Measurements from ENCODE around the gene PARD3B. TPM values are rescaled to one million over a fixed set of nuclear protein-coding genes. Genes with fewer than 3 reads are reported as not detected.

Gene PARD3B
- total and polyA plus RNA-seq, 2 experiments from 2014 or later = 3.5 to 4.4 TPM

DNA sequence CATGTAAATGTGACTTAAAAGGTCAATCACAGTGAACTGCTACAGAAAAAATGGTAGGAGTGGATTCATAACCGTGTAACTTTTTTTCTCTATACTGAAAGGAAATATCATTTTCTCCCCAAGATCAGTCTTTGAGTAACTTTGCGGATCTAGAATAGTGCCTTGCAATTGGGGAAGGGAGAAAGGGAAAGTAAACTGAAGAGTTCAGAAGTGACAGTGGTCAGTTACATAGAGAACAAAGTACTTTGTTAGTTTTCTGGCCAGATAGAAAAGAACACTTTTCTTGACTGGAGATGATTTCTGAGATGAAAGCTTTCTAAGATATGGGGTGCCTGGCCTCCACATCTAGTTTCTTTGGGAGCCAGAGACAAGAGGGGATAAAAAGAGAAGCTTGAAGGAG is 26.6 kb downstream of the PARD3B start (continued):
- TF ChIP-seq, protein P1, sequence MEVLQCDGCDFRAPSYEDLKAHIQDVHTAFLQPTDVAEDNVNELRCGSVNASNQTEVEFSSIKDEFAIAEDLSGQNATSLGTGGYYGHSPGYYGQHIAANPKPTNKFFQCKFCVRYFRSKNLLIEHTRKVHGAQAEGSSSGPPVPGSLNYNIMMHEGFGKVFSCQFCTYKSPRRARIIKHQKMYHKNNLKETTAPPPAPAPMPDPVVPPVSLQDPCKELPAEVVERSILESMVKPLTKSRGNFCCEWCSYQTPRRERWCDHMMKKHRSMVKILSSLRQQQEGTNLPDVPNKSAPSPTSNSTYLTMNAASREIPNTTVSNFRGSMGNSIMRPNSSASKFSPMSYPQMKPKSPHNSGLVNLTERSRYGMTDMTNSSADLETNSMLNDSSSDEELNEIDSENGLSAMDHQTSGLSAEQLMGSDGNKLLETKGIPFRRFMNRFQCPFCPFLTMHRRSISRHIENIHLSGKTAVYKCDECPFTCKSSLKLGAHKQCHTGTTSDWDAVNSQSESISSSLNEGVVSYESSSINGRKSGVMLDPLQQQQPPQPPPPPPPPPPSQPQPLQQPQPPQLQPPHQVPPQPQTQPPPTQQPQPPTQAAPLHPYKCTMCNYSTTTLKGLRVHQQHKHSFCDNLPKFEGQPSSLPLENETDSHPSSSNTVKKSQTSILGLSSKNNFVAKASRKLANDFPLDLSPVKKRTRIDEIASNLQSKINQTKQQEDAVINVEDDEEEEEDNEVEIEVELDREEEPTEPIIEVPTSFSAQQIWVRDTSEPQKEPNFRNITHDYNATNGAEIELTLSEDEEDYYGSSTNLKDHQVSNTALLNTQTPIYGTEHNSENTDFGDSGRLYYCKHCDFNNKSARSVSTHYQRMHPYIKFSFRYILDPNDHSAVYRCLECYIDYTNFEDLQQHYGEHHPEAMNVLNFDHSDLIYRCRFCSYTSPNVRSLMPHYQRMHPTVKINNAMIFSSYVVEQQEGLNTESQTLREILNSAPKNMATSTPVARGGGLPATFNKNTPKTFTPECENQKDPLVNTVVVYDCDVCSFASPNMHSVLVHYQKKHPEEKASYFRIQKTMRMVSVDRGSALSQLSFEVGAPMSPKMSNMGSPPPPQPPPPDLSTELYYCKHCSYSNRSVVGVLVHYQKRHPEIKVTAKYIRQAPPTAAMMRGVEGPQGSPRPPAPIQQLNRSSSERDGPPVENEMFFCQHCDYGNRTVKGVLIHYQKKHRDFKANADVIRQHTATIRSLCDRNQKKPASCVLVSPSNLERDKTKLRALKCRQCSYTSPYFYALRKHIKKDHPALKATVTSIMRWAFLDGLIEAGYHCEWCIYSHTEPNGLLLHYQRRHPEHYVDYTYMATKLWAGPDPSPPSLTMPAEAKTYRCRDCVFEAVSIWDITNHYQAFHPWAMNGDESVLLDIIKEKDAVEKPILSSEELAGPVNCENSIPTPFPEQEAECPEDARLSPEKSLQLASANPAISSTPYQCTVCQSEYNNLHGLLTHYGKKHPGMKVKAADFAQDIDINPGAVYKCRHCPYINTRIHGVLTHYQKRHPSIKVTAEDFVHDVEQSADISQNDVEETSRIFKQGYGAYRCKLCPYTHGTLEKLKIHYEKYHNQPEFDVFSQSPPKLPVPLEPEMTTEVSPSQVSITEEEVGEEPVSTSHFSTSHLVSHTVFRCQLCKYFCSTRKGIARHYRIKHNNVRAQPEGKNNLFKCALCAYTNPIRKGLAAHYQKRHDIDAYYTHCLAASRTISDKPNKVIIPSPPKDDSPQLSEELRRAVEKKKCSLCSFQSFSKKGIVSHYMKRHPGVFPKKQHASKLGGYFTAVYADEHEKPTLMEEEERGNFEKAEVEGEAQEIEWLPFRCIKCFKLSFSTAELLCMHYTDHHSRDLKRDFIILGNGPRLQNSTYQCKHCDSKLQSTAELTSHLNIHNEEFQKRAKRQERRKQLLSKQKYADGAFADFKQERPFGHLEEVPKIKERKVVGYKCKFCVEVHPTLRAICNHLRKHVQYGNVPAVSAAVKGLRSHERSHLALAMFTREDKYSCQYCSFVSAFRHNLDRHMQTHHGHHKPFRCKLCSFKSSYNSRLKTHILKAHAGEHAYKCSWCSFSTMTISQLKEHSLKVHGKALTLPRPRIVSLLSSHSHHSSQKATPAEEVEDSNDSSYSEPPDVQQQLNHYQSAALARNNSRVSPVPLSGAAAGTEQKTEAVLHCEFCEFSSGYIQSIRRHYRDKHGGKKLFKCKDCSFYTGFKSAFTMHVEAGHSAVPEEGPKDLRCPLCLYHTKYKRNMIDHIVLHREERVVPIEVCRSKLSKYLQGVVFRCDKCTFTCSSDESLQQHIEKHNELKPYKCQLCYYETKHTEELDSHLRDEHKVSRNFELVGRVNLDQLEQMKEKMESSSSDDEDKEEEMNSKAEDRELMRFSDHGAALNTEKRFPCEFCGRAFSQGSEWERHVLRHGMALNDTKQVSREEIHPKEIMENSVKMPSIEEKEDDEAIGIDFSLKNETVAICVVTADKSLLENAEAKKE (CRISPR knock-in tag; IDR thresholded peaks at IDR 0.05) = no peak
- TF ChIP-seq ZNF114 (CRISPR knock-in tag; IDR thresholded peaks at IDR 0.05) (no peak), CREB1 (CRISPR knock-in tag; IDR thresholded peaks at IDR 0.05; ENCODE audit: low read depth) (no peak), NANOG (IDR thresholded peaks at IDR 0.05; ENCODE audit: borderline replicate concordance) (no peak)
- TF ChIP-seq, protein P2, sequence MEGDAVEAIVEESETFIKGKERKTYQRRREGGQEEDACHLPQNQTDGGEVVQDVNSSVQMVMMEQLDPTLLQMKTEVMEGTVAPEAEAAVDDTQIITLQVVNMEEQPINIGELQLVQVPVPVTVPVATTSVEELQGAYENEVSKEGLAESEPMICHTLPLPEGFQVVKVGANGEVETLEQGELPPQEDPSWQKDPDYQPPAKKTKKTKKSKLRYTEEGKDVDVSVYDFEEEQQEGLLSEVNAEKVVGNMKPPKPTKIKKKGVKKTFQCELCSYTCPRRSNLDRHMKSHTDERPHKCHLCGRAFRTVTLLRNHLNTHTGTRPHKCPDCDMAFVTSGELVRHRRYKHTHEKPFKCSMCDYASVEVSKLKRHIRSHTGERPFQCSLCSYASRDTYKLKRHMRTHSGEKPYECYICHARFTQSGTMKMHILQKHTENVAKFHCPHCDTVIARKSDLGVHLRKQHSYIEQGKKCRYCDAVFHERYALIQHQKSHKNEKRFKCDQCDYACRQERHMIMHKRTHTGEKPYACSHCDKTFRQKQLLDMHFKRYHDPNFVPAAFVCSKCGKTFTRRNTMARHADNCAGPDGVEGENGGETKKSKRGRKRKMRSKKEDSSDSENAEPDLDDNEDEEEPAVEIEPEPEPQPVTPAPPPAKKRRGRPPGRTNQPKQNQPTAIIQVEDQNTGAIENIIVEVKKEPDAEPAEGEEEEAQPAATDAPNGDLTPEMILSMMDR (conservative IDR thresholded peaks at IDR 0.05; ENCODE audit: low read depth in 2 of 2) = no peak

DNA sequence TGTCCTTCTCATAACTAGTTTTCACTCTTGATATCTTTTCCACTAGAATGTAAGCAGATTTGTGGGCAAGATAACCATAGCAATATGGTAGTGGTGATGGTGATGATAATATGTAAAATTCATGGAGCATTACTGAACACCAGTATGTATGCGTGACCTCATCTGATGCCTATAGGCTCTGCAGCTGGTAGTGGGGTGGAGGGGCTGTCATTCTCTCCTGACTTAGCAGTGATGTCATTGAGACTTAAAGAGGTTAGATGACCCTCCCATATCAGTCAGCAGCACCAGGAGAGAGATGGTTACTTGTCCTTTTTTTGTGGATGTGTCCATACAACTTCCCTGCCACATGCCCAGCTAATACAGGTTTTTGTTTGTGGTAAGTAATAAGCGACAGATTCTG is 27.9 kb downstream of the PARD3B start:
- no peaks in the 10 kb centered on the region for H3K27me3 ChIP-seq (ENCODE audit: insufficient read depth)
- H3K4me2 ChIP-seq = no peak overlapping the region
- H3K27ac Mint-ChIP-seq = no peak overlapping the region
- no peaks in the 10 kb centered on the region for H3K9me3 Mint-ChIP-seq
- H3K27me3 Mint-ChIP-seq (ENCODE audit: insufficient read depth, low read depth, poor library complexity) = no peaks in the 10 kb centered on the region
- DNase-seq (ENCODE audit: low spot score) (no peak), ATAC-seq (no peak)
- no peaks in the 10 kb centered on the region for H3K79me2 ChIP-seq (replicated peaks; ENCODE audit: insufficient read depth)
- TF ChIP-seq NANOG (IDR thresholded peaks at IDR 0.05; ENCODE audit: borderline replicate concordance) = no peak
- no peak for TF ChIP-seq STAT1 (IDR thresholded peaks at IDR 0.05; ENCODE audit: unreplicated experiment)
- TF ChIP-seq, protein P3, sequence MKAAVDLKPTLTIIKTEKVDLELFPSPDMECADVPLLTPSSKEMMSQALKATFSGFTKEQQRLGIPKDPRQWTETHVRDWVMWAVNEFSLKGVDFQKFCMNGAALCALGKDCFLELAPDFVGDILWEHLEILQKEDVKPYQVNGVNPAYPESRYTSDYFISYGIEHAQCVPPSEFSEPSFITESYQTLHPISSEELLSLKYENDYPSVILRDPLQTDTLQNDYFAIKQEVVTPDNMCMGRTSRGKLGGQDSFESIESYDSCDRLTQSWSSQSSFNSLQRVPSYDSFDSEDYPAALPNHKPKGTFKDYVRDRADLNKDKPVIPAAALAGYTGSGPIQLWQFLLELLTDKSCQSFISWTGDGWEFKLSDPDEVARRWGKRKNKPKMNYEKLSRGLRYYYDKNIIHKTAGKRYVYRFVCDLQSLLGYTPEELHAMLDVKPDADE (IDR thresholded peaks at IDR 0.05) = no peak
- TF ChIP-seq, protein P4, sequence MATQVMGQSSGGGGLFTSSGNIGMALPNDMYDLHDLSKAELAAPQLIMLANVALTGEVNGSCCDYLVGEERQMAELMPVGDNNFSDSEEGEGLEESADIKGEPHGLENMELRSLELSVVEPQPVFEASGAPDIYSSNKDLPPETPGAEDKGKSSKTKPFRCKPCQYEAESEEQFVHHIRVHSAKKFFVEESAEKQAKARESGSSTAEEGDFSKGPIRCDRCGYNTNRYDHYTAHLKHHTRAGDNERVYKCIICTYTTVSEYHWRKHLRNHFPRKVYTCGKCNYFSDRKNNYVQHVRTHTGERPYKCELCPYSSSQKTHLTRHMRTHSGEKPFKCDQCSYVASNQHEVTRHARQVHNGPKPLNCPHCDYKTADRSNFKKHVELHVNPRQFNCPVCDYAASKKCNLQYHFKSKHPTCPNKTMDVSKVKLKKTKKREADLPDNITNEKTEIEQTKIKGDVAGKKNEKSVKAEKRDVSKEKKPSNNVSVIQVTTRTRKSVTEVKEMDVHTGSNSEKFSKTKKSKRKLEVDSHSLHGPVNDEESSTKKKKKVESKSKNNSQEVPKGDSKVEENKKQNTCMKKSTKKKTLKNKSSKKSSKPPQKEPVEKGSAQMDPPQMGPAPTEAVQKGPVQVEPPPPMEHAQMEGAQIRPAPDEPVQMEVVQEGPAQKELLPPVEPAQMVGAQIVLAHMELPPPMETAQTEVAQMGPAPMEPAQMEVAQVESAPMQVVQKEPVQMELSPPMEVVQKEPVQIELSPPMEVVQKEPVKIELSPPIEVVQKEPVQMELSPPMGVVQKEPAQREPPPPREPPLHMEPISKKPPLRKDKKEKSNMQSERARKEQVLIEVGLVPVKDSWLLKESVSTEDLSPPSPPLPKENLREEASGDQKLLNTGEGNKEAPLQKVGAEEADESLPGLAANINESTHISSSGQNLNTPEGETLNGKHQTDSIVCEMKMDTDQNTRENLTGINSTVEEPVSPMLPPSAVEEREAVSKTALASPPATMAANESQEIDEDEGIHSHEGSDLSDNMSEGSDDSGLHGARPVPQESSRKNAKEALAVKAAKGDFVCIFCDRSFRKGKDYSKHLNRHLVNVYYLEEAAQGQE (IDR thresholded peaks at IDR 0.05; ENCODE audit: unreplicated experiment) = no peak
- no peak for TF ChIP-seq ZNF331 (CRISPR knock-in tag; IDR thresholded peaks at IDR 0.05; ENCODE audit: low read depth)
- no peak for TF ChIP-seq ZNF114 (CRISPR knock-in tag; IDR thresholded peaks at IDR 0.05)
- no peak for TF ChIP-seq CREB1 (CRISPR knock-in tag; IDR thresholded peaks at IDR 0.05; ENCODE audit: low read depth)
- H3K36me3 ChIP-seq (ENCODE audit: insufficient read depth) = no peaks in the 10 kb centered on the region
- H3K27ac ChIP-seq (ENCODE audit: low read depth) = no peak overlapping the region
- no peaks in the 10 kb centered on the region for H3K9me2 ChIP-seq (ENCODE audit: insufficient read depth)
- H3K4me3 ChIP-seq = no peak overlapping the region
- no peak overlapping the region for H3K4me3 Mint-ChIP-seq
- peaks cover 4% of the 10 kb centered on the region; the same call in 2 of the 3 replicates for H3K4me1 Mint-ChIP-seq
- no peaks in the 10 kb centered on the region for H3F3A ChIP-seq (replicated peaks; ENCODE audit: low read depth)
- H4K20me1 ChIP-seq (replicated peaks; ENCODE audit: insufficient read depth) = no peaks in the 10 kb centered on the region
- no peaks in the 10 kb centered on the region for H3K4me1 ChIP-seq (ENCODE audit: insufficient read depth)
- no peak overlapping the region for H2AFZ ChIP-seq
- no peaks in the 10 kb centered on the region for H3K36me3 Mint-ChIP-seq (ENCODE audit: low read depth)
